SH-SY5Y (cell line): ENCODE results near the gene PPP1R27.

Experiments
- GATA2 ChIP-seq: IDR thresholded peaks from 2 replicates; pipeline ENCODE4 v1.6.1; 2011; ENCODE audit warnings: mild to moderate bottlenecking, low read depth, low read length
- GATA3 ChIP-seq: IDR thresholded peaks from 2 replicates; pipeline ENCODE4 v1.6.1; 2011; ENCODE audit warnings: low read depth, mild to moderate bottlenecking, low read length, moderate library complexity

- TF ChIP-seq GATA3: no peak
- TF ChIP-seq GATA2: no peak
Measured at GRCh38 chr17:81809556-81809998, 25.3 kb downstream of the PPP1R27 start.
